Hair follicle dermal papilla cell (primary cell): ENCODE results near the gene ICAM5. TPM values are rescaled to one million over a fixed set of nuclear protein-coding genes. Genes with fewer than 3 reads are reported as not detected.

ENCODE experiments used
- small RNA-seq: library from RNA; depleted of rRNA; stranded (forward); fragments of <200 nt; gene quantifications from one replicate; pipeline ENCODE3, GENCODE V24; 2012
- total RNA-seq: library from RNA; depleted of rRNA; stranded (reverse); fragments of >200 nt; gene quantifications from 2 replicates; pipeline ENCODE4 v1.2.3, GENCODE V29; 2012

ICAM5 gene
- 1.5 TPM in 1 of 2 replicates, not detected in the other for total RNA-seq

DNA sequence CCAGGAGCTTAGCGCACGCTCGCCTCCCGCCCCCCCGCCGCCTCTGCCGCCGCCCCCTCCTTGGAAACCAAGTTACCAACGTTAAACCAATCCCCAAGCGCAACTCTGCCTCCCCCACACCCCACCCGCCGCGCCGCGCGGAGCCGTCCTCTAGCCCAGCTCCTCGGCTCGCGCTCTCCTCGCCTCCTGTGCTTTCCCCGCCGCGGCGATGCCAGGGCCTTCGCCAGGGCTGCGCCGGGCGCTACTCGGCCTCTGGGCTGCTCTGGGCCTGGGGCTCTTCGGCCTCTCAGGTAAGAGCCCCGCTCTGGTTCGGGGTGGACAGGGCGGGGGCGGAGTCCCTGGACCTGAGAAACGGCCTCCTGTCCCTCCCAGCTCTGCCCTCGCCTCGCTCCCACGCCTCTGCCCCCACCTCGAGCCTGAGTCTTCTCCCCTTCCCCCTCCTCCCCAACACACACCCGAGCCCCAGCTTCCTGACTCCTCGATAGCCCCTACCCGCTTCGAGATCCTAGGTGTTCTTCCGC is at the start of gene ICAM5:
TSS of gene ICAM5 (plus strand) at position 117 of the 521 bp plus-strand sequence. CDS start at position 209, 92 bp downstream.

GRCh38 chr19:10251792-10252694 is 37.7 kb upstream of the ICAM5 start, which contains the start of gene MRPL4:
MRPL4 (plus strand) TSS chr19:10252214; CDS start chr19:10252254, 40 bp downstream.

DNA sequence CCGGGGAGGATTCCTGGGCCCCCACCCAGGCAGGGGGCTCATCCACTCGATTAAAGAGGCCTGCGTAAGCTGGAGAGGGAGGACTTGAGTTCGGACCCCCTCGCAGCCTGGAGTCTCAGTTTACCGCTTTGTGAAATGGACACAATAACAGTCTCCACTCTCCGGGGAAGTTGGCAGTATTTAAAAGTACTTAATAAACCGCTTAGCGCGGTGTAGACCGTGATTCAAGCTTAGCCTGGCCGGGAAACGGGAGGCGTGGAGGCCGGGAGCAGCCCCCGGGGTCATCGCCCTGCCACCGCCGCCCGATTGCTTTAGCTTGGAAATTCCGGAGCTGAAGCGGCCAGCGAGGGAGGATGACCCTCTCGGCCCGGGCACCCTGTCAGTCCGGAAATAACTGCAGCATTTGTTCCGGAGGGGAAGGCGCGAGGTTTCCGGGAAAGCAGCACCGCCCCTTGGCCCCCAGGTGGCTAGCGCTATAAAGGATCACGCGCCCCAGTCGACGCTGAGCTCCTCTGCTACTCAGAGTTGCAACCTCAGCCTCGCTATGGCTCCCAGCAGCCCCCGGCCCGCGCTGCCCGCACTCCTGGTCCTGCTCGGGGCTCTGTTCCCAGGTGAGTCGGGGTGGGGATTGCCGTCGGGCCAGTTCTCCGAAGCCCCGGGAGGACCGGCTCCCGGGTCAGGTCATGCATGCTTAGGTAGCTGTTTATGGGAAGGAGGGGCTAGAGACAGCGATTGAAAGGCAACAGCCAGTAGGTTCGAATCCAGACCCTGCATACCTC is 18.9 kb upstream of the ICAM5 start, which contains the start of gene ICAM1:
TSS of gene ICAM1 (plus strand) at position 505 of the 779 bp plus-strand sequence. CDS start at position 545, 40 bp downstream.

DNA sequence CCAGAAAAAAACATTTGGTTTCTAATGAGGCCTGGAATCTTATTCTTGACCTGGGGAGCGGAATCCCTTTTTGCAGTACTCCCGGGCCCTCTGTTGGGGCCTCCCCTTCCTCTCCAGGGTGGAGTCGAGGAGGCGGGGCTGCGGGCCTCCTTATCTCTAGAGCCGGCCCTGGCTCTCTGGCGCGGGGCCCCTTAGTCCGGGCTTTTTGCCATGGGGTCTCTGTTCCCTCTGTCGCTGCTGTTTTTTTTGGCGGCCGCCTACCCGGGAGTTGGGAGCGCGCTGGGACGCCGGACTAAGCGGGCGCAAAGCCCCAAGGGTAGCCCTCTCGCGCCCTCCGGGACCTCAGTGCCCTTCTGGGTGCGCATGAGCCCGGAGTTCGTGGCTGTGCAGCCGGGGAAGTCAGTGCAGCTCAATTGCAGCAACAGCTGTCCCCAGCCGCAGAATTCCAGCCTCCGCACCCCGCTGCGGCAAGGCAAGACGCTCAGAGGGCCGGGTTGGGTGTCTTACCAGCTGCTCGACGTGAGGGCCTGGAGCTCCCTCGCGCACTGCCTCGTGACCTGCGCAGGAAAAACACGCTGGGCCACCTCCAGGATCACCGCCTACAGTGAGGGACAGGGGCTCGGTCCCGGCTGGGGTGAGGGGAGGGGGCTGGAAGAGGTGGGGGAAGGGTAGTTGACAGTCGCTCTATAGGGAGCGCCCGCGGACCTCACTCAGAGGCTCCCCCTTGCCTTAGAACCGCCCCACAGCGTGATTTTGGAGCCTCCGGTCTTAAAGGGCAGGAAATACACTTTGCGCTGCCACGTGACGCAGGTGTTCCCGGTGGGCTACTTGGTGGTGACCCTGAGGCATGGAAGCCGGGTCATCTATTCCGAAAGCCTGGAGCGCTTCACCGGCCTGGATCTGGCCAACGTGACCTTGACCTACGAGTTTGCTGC is 2.7 kb upstream of the ICAM5 start, which contains the start of gene ICAM4:
TSS of gene ICAM4 (plus strand) at position 153 of the 935 bp plus-strand sequence. CDS start at position 211, 58 bp downstream.

GRCh38 chr19:10309423-10309822 is 19.7 kb downstream of the ICAM5 start, which contains the start of gene ZGLP1:
ZGLP1 (minus strand) TSS chr19:10309815.

DNA sequence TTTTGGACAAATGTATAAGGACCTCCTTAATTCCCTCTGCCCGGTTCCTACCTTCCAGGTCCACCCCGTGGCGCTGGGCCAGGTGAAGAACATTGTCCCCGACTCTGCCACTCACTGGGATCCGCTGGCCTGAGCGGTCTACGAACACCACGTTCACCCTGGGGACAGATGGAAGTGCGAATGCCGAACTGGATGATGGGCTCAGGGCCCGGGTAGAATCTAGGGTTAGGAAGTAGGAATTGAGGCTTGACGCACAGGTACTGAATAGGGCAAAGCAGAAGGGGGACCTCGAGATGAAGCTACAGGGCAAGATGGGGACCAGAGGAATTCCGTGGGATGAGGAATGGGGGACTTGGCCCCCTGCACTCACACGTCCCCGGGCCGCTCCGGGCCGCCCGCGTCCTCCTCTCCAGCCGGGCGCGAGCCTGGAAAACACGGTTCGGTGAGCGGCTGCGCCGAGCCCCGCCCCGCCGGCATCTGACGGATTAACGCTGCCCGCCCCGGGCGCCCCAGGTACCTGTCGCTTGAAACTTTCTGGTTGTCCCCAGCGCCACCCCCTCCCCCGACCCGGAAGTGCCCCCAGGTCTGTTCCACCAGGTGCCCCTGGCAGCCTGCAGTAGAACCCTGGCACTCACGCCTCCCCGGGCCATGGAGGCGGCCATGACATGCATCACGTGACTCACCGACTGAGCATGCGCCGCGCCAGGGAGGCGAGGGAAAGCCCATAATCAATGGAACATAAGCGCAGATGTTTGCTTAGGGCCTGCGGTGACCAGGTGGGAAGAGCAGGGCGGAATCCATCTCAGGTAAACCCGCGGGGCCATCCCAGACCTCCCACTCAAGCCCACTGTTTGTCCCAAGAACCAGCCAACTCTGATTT is 25.8 kb downstream of the ICAM5 start, which contains the start of gene FDX2:
TSS of gene FDX2 (minus strand) at position 681 of the 880 bp plus-strand sequence. CDS start at position 662, 19 bp downstream.

DNA sequence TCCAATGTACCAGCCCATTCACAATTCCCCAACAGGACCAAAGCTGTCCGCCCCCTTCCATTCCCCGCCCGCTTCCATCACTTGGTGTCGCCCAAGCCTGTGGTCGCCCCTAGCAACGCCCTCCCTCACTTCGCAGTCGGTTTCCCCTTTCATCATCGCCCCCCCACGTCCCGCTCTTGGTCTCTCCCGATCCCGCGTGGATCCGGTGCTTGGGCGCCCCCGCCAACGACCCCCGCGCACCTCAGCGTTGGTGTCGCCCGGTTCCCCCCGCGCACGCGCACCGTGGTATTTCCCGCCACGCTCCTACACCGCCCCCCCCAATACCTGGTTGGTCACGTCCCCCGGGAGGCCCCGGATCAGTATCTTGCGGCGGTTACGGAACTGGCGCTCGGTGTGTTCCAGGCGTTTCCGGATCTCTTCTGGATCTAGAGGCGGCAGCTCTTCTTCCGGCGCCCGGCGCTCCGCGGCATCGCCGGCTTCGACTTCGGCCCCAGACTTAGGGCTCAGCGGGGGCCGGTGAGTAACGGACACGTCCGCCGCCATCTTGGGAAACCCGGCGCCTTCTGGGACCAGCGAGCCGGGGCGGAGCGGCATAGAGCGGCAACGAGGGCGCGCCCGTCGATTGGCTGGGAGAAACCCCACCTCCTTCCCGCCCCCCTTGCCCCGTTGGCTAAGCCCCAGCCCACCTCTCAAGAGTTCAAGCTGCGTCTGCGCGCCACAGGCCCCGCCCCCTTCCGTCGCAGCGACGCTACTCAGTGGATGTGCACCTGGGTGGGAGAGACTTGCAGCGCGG is 43.4 kb downstream of the ICAM5 start, which contains the start of gene RAVER1:
TSS of gene RAVER1 (minus strand) at position 565 of the 793 bp plus-strand sequence. CDS start at position 543, 22 bp downstream.

GRCh38 chr19:10339380-10339960 is 49.7 kb downstream of the ICAM5 start, which contains the start of gene ICAM3:
ICAM3 (minus strand) TSS chr19:10339624; CDS start chr19:10339614, 10 bp downstream.

Small RNA genes lying within 50 kb of the gene (small RNA-seq; reads per million reads assigned to genes)
- gene AC011511.1, result not detected
- not detected for gene AC011511.4

Other genes with a start within 250 kb of the ICAM5 start
- gene SHFL, start 203.6 kb upstream of the ICAM5 start, total RNA-seq, result 36.5 and 36.8 TPM in 2 replicates
- gene ANGPTL6, start 187.3 kb upstream of the ICAM5 start, total RNA-seq, result not detected in 2 replicates
- 33.8 and 38.9 TPM in 2 replicates for gene PPAN, start 183.6 kb upstream of the ICAM5 start, total RNA-seq
- 3.8 and 3.9 TPM in 2 replicates for gene P2RY11, start 178.3 kb upstream of the ICAM5 start, total RNA-seq
- gene EIF3G, start 170.1 kb upstream of the ICAM5 start, total RNA-seq, result 213 and 274 TPM in 2 replicates
- 28.9 and 36.7 TPM in 2 replicates for gene DNMT1, start 95.0 kb upstream of the ICAM5 start, total RNA-seq
- 32.9 and 33.5 TPM in 2 replicates for gene S1PR2, start 58.6 kb upstream of the ICAM5 start, total RNA-seq
- 45.6 and 59.9 TPM in 2 replicates for gene MRPL4, start 37.7 kb upstream of the ICAM5 start, total RNA-seq
- 9.2 and 25.2 TPM in 2 replicates for gene ICAM1, start 18.8 kb upstream of the ICAM5 start, total RNA-seq
- 0.24 and 0.32 TPM in 2 replicates for gene ICAM4, start 3.0 kb upstream of the ICAM5 start, total RNA-seq
- gene ZGLP1, start 19.9 kb downstream of the ICAM5 start, total RNA-seq, result 0.81 and 1.8 TPM in 2 replicates
- 14.1 and 16.0 TPM in 2 replicates for gene FDX2, start 26.1 kb downstream of the ICAM5 start, total RNA-seq
- 12.0 and 14.6 TPM in 2 replicates for gene RAVER1, start 43.6 kb downstream of the ICAM5 start, total RNA-seq
- 1.3 and 2.6 TPM in 2 replicates for gene ICAM3, start 49.7 kb downstream of the ICAM5 start, total RNA-seq
- 50.0 and 77.2 TPM in 2 replicates for gene TYK2, start 90.6 kb downstream of the ICAM5 start, total RNA-seq
- 114 and 132 TPM in 2 replicates for gene CDC37, start 113.6 kb downstream of the ICAM5 start, total RNA-seq
- gene PDE4A, start 130.6 kb downstream of the ICAM5 start, total RNA-seq, result 7.4 and 8.6 TPM in 2 replicates
- gene KEAP1, start 213.4 kb downstream of the ICAM5 start, total RNA-seq, result 68.0 and 79.0 TPM in 2 replicates
- not detected in 2 replicates for gene S1PR5, start 227.5 kb downstream of the ICAM5 start, total RNA-seq